Mucosa of stomach (tissue), 1 donor: ENCODE measurements around the gene WWTR1.

Experiments used
- H3K27me3 ChIP-seq: one replicate; pipeline ENCODE4 v1.7.0; 2013; ENCODE audit warnings: mild to moderate bottlenecking, low read length; ENCODE audit not compliant: control insufficient read depth, insufficient read depth
- H3K36me3 ChIP-seq: one replicate; pipeline ENCODE4 v1.7.0; 2013; ENCODE audit warnings: low read length; ENCODE audit not compliant: control insufficient read depth, insufficient read depth
- H3K4me1 ChIP-seq: one replicate; pipeline ENCODE4 v1.7.0; 2013; ENCODE audit warnings: mild to moderate bottlenecking, low read length; ENCODE audit not compliant: control insufficient read depth, insufficient read depth
- H3K4me3 ChIP-seq: one replicate; pipeline ENCODE4 v1.7.0; 2013; ENCODE audit warnings: low read length
- H3K9ac ChIP-seq: one replicate; pipeline ENCODE4 v1.7.0; 2013; ENCODE audit warnings: mild to moderate bottlenecking, low read length, moderate library complexity
- H3K9me3 ChIP-seq: one replicate; pipeline ENCODE4 v1.7.0; 2013; ENCODE audit warnings: mild to moderate bottlenecking, low read length, moderate library complexity; ENCODE audit not compliant: control insufficient read depth
- donor health status: Pancreatic carcinoma.

The WWTR1 gene

DNA sequence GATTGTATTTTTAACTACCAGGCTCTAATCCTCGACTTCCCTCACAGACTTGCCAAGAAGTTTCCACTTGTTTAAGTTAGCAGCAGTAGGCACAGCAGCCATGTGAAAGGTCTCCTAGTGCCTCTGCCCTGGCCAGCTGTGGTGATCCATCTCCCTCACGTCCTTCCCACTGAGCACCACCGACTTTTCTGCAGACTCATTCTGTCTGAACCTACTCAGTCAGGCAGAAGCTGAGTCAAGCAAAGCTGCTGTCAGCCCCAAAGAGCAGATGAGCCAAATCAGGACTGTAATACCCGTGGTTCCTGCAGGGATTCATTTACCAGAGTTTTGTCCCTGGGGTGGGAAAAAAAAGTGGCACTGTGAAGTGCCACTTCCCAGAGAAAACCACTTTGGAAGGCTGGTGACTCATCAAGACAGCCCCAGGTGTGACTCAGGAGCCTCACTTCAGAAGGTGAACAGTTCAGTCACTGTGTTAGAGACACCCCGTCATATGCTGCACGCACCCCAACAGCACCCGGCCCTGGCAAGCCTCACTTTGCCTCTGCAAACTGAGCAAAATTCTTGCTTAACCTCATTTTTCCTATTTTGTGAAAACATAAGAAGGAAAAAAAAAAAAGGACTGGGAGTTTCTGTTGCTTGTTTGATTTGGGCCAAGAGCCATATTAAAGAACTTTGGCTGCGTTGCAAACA is 76.0 kb downstream of the WWTR1 start:
- H3K9ac ChIP-seq, result no peak overlapping the region
- peaks cover 5% of the 10 kb centered on the region for H3K4me1 ChIP-seq
- no peak overlapping the region for H3K4me3 ChIP-seq
- H3K36me3 ChIP-seq, result no peaks in the 10 kb centered on the region
- H3K27me3 ChIP-seq, result no peaks in the 10 kb centered on the region
- H3K9me3 ChIP-seq, result no peaks in the 10 kb centered on the region

DNA sequence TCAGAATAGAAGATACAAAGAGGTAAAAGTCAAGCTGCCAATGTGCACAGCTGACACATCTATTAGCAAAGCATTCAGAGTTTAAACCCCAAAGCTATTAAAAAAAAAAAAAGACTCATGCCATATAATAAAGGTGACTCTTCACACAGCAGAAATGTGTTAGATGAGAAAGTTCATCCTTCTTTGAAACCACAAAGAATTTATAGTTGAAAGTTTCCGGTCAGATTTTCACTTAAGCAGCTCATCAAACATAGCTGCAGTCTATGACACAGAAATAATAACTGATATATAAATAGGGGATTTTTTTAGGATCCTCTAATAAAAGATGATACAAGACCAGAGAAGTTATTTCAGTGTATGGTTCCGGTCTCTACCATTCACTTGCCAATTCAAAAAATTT is 76.6 kb downstream of the WWTR1 start:
- Histone ChIP-seq H3K27me3 (no peaks in the 10 kb centered on the region), H3K9me3 (no peaks in the 10 kb centered on the region), H3K4me3 (no peak overlapping the region), H3K4me1 (peaks cover 5% of the 10 kb centered on the region), H3K9ac (no peak overlapping the region), H3K36me3 (no peaks in the 10 kb centered on the region)

DNA sequence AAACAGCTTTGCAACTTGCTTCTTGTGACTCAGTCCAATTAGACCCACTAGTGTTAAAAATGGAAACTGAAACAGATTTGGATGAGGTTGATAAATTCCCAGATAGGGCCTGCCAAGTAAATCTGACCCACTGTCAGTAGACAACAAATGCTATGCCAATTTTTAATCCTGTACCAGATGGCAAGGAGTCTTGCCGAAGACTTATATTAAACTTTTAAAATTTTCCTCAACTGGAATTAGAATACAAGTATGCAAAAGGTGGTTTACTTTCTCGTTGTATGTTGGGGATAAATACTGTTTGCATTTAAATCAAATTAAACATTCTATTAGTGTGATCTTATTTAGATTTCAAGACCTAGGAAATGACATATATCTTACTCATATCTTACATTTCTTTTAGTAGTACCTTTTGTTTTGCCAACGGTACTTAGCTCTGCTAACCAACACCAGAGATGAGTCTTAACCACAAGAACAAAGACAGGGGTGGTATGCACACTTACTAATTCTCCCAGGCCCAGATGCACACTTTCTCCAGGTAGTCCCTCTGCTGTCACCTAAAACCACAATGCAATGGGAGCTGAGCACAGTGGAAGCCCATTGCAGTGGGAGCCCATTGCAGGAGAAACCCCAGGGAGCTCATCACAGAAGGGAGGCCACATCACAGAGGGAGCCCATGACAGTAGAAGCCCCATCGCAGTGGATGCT is 77.8 kb downstream of the WWTR1 start:
- H3K36me3 ChIP-seq, result no peaks in the 10 kb centered on the region
- no peak overlapping the region for H3K9ac ChIP-seq
- no peaks in the 10 kb centered on the region for H3K9me3 ChIP-seq
- no peak overlapping the region for H3K4me3 ChIP-seq
- no peaks in the 10 kb centered on the region for H3K27me3 ChIP-seq
- H3K4me1 ChIP-seq, result peaks cover 5% of the 10 kb centered on the region

DNA sequence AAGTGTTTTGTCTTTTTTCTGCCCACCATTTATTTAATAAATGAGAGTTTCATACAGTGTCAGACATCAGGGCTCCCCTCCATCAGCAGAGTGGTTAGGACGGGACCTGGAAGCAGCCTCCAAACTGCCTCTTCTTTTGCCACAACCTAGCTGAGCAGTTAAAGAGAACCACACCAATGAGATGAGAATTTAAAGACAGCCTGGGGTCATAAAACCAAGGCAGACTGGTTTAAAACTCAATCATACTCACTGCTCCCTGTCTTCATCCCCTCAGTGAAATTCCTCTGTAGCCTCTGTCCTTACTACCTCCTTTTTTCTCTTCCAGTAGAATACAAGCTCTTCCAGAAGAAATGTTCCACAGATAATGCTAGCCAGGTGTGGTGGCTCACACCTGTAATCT is 78.7 kb downstream of the WWTR1 start:
- Histone ChIP-seq H3K36me3 (no peaks in the 10 kb centered on the region), H3K4me1 (peaks cover 5% of the 10 kb centered on the region), H3K27me3 (no peaks in the 10 kb centered on the region), H3K9ac (no peak overlapping the region), H3K9me3 (no peaks in the 10 kb centered on the region), H3K4me3 (no peak overlapping the region)

DNA sequence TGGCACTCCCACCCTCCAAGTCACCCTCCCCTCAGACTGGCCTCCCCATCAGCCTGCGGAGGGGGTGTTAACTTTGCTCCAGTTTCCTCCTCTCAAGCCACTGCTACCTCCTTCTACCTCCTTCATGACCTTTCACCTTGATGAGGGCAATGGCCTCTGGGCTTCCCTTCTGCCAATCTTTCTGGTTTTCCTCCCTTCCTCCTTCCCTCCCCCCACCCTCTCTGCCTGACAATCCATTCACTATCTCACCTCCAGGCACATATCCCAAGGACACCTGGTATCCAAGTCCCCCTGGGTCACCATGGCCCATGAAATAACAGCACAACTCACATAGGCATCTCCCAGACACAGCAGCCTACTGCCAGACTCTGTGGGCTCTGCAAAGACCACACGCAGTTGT is 80.0 kb downstream of the WWTR1 start:
- H3K36me3 ChIP-seq, result no peaks in the 10 kb centered on the region
- no peaks in the 10 kb centered on the region for H3K9me3 ChIP-seq
- H3K9ac ChIP-seq, result no peak overlapping the region
- no peak overlapping the region for H3K4me3 ChIP-seq
- H3K4me1 ChIP-seq, result peaks cover 5% of the 10 kb centered on the region
- H3K27me3 ChIP-seq, result no peaks in the 10 kb centered on the region

DNA sequence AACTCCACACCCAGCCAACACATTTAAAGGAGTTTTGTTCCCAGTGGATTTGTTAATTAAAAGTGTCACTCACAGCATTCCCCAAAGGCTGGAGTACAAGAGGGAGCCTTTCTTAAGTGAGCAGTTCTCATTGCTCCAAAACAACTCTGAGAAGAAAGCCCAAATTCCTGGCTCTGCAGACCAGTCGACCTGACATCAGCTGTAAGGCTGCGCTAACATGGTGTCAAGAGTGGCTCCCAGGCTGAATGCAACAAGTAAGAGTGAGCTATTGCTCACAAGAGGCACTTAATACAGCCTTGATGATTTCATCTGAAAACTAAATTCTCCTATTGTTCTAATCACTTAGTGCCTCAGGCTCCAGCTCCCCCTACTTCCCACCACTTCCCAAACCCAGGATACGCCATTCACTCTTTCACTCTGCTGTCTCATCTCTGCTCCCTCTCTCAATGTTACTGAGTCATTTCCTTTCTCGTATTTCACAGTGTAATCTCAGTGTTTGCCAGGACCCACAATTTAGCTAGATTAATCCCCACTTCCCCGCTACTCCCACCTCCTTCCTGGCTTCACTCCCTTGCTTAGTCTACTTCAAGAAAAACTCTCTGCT is 81.8 kb downstream of the WWTR1 start:
- Histone ChIP-seq H3K9me3 (no peaks in the 10 kb centered on the region), H3K4me3 (no peak overlapping the region), H3K36me3 (no peaks in the 10 kb centered on the region), H3K4me1 (no peaks in the 10 kb centered on the region), H3K27me3 (no peaks in the 10 kb centered on the region), H3K9ac (no peak overlapping the region)

DNA sequence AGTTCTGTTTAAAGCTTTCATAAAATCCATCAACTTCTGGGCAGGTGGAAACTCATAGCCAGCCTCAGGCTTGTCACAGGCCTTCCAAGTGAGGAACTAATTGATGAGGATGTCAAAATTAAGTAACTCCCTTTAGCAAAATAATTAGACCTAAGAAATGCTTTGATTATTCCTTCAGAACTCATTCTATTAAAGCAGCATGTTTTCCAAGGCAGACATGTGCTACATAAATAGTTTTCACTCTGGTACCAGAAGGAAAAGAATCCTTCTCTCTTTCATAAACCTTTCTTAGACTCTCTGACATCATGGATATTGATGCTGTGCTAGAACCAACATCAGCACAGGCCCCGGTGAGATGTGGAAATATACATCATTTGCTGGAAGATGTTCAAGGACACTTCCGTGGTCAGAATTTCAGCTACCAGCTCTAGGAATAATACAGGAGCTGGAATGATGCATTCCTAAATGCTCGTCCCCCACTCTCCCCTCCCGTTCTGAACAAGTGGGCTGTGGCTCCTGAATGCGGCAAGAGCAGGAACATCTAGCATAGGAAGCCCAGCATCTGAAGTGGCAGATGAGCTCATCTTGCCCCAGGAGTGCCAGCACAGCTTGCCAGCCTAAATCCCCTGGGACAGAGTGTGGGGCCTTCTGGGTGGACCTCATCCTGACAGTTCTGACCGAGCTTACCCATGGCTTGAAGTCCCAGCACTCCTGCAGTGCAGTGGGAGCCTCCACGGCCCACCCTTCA is 82.4 kb downstream of the WWTR1 start:
- H3K4me1 ChIP-seq, result no peaks in the 10 kb centered on the region
- H3K36me3 ChIP-seq, result no peaks in the 10 kb centered on the region
- H3K9ac ChIP-seq, result no peak overlapping the region
- no peak overlapping the region for H3K4me3 ChIP-seq
- no peaks in the 10 kb centered on the region for H3K27me3 ChIP-seq
- no peaks in the 10 kb centered on the region for H3K9me3 ChIP-seq

DNA sequence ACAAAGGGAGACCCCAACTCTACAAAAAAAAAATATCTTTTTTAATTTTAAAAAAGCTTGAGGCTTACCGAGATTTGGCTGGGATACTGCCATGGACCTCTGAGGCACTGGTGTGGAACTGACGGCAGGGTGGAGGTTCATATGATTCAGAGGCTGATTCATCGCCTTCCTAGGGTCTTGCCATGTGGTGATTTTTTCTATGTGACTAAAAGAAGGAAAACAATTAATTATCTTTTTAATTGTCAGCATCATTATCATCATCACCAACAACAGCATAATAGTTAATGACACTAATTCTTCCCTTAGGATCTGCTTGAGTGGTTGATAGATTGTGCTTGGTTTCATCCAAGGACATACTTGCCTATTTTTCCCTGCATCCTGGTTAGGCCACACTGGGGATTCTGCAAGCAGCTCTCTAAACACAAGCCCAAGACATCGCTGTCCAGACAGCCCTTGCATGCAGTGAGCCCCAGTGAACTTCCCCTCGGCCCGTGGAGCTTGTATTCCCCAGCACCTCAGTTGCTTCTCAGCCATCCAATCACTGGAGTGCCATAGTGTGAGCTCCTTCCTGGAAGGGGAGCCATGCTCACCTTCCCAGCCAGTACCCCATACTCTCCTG is 84.9 kb downstream of the WWTR1 start:
- Histone ChIP-seq H3K9ac (no peak overlapping the region), H3K36me3 (no peaks in the 10 kb centered on the region), H3K4me3 (no peak overlapping the region), H3K9me3 (no peaks in the 10 kb centered on the region), H3K27me3 (no peaks in the 10 kb centered on the region), H3K4me1 (no peaks in the 10 kb centered on the region)

DNA sequence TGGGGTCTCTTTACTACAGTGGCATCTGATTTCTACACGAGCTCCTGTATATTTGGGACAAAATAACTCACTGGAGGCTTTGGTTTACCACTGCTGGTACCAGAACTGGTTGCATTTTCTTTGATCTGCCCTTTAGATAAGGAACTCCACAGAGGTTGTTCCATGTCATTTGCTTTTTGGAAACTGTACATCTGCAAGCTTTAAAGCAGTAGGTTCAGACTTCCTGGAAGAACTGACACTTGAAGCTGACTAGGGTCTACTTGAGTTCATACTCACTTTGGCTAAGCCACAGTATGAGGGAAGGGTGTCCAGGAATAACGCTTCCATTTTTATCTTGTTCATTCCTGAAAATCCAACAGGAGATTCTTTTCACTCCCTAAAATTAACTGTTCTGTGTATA is 86.4 kb downstream of the WWTR1 start:
- Histone ChIP-seq H3K9me3 (no peaks in the 10 kb centered on the region), H3K9ac (no peak overlapping the region), H3K4me3 (no peak overlapping the region), H3K27me3 (no peaks in the 10 kb centered on the region), H3K4me1 (no peaks in the 10 kb centered on the region), H3K36me3 (no peaks in the 10 kb centered on the region)

DNA sequence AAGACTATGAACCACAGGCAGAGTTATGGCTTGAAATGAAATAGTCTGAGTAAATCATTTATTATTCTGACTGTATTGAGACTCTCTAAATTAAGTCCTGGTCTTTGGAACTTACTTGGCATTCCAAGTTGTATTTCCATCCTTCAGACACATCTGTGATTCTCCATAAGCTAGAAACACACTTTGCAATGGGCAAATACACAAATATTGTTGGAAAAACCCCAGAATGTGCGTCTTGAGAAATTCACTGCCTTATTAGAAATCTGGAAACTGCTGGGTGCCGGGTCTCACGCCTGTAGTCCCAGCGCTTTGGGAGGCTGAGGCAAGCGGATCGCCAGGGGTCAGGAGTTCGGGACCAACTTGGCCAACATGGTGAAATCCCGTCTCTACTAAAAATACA is 87.8 kb downstream of the WWTR1 start:
- no peak overlapping the region for H3K4me3 ChIP-seq
- no peaks in the 10 kb centered on the region for H3K4me1 ChIP-seq
- no peaks in the 10 kb centered on the region for H3K27me3 ChIP-seq
- H3K9ac ChIP-seq, result no peak overlapping the region
- H3K9me3 ChIP-seq, result no peaks in the 10 kb centered on the region
- H3K36me3 ChIP-seq, result no peaks in the 10 kb centered on the region

DNA sequence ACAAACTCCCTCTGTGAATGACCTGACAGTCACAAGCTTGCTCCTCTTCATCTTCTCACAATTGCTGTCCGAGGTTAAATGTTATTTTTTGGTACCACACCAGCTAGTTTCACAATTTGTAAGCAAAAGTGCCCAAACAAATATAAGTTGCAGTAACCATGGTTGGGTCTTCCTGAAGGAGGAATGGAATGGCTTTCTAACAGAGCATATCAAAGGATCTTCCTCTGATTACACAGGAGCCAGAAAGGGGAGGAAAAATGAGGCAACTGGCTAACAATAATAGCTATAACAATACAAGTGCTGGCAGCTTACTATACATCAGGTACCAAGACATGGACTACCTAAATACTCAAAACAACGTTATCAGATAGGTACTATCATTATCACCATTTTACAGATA is 90.4 kb downstream of the WWTR1 start:
- Histone ChIP-seq H3K27me3 (no peaks in the 10 kb centered on the region), H3K9ac (no peak overlapping the region), H3K4me1 (no peaks in the 10 kb centered on the region), H3K4me3 (no peak overlapping the region), H3K9me3 (no peaks in the 10 kb centered on the region), H3K36me3 (no peaks in the 10 kb centered on the region)
